Right ventricle myocardium inferior (tissue), 1 donor: ENCODE data around the gene HMGN3. TPM values are rescaled to one million over a fixed set of nuclear protein-coding genes. Genes with fewer than 3 reads are reported as not detected.

Experiments
- total RNA-seq: library from RNA; stranded (reverse); fragmentation: NEBNext Ultra II Directional; extraction: Animal tissue kit (Norgen Biotek cat#: 25700); gene quantifications from one replicate; pipeline ENCODE4 v1.2.1, GENCODE V29; 2021
- donor health status: DM: no; HTN: yes; CAD: no; lungs with severe emphysema.

Gene HMGN3
- total RNA-seq, 1 donor from 2014 or later: 153 TPM

Other genes starting within 250 kb of the HMGN3 start
- 13.8 TPM for gene PHIP, start 156.4 kb downstream of the HMGN3 start, total RNA-seq